ENCODE measurements around the gene BLID.

BLID gene, protein sequence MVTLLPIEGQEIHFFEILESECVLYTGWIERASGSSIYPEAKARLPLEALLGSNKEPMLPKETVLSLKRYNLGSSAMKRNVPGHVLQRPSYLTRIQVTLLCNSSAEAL

DNA sequence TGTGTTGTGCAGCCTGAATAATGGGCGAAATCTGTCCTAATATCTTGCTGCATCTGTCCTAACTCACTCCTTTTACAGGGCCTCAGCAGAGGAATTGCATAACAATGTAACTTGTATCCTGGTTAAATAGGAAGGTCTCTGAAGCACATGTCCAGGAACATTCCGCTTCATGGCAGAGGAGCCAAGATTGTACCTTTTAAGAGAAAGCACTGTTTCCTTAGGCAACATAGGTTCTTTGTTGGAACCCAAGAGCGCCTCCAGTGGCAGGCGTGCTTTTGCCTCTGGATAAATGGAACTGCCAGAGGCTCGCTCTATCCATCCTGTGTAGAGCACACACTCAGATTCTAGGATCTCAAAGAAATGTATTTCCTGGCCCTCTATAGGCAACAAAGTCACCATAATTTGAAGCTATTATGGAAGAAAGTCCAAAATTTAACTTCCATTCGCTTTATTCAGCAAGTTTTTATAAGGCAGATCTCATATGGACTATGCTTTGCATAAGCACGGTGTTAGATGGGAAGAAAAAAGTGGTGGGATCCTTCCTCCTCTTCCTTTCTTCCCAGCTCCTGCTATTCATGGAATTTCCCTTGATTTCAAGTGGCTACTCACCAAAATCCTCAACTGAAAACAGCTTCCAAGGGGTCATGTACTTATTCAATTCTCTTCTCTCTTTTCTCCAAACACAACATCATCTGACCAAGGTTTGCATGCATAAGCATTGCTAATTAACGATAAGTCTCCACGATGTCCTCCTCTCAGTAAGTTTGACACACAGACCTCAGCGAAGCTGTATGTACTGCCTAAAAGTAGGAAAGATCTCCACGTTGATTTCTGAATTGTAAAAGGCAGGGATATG lies at the start of gene BLID:
Gene BLID (minus strand): TSS at position 692 of the 856 bp plus-strand sequence. CDS start 293 bp downstream, at position 399.
- no peak for DNase-seq

DNA sequence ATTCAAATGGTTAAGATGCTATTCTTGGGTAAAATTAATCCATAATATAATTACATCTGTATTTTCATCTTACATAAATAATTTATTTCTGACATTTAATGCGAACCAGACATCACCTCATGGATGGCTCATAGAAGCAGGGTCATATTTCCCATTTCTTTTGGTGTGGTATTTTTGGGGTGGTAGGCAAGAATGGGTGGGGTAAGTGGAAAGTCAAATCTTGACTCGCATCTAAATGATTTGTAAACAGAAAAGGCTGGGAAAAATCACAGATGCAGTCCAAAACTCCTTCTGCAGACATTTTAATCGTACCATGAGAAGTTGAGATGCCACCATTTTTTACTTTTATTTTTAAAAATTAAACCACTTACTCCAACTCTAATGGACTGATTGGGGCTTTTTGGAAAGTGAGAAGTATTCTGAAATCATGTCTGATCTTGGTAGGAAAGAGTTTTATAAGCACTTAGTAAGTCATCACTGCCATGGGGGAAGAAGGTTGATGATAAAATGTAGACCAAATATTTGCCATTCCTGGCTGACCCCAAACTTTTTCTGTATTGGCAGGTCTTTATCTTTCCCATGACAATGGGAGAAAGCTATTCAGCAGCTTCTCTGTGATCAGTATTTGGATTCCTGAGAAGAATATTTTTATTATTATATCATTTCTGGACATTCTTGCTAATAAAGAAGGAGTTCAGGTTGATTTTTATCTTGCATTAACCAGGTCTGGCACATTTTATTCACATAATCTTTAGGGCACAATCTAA lies 47.2 kb upstream of the BLID start:
- no peak for DNase-seq

DNA sequence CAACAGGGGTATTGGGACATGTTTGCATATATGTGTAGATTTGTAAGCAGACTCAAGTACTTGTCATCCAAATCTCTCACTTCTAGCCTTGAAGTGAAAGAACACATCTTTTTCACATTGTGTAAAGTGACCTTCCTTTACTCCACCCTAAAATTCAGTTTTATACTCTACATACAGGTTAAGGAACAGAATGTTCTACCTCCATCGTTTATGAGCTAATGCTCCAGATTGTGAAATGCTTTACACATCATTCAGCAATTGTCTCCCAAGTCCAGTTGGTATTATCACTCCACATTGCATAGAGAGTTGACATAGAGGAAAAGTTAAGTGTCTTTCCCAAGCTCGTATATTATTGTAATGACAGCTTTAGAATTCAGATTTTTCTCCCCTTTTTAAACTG lies 46.1 kb upstream of the BLID start:
- DNase-seq: no peak

DNA sequence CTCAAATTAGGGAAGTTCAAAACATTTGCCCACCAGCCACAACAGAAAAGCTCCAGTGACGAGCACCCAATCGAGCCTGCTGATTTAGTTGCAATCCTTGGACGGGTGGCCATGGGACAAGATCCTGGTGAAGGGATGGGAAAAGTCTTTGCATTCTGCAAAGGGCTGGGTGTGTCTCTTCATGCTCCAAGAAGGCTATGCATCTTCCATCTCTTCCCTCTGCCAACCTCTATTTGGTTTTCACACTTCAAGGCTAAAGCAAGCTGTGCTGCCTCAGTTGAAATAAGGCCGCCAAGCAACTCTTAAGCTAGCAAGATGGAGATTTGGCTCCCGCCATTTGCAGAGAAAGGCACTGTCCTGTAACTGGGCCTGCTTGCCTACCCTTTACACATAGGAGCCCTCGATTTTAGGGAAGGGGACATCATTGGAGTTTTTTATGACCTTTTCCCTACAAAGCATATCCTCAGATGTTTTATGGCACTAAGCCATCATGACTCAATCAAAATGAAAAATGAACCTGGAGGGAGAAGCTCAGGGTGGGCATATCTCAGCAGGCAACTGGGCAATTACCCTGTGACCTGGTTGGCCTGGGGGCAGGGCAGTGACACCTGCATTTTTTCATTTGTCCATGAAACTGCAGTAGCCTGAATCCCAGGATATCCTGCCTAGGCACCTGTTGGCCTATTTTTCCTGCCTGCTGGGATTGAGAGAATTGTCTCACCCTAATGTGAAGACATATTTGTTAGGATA lies 45.0 kb upstream of the BLID start:
- DNase-seq: no peak

DNA sequence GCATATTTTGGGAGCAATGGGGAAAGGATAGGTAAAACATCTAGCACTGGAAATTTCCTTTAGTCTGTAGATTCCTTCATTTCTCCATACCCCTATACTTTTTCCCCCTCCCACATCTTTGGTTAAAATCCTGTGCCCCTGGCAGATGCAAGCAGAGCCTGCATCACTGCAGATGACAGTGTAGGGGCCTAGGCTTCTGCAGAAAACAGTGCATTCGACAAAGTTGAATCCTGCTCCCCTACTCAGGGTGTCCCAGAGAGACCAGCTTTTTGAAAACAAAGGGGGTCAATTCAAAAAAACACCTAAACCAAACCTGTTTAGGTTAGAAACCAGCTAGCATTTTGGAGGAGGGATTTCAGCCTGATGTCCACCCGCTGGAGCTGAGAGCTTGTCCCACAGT lies 43.8 kb upstream of the BLID start:
- DNase-seq: no peak

DNA sequence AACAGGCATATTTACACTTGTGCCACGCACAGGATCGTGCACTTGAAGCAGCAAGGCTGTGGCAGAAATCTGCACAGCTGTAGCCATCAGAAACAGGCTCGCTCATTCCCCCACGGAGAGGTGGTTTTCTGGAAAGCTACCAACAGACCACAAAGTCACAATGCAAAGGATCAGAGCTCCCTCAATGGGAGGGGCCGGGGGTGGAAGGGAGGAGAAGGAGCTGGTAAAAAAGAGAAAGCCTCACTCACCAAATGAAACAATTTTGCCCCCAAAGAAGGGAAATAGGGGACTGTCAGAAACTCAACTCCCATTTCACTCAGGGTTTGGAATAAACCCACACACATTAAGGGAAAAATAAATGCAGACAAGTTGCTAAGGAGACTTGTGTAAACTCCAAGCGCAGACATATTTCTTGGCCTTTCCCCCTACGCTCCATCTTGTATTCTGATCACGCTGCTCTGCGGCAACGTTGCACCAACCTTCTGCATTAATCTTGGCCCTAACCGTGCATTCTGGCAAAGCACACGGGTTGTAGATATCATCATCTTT lies 43.2 kb upstream of the BLID start:
- DNase-seq: no peak

DNA sequence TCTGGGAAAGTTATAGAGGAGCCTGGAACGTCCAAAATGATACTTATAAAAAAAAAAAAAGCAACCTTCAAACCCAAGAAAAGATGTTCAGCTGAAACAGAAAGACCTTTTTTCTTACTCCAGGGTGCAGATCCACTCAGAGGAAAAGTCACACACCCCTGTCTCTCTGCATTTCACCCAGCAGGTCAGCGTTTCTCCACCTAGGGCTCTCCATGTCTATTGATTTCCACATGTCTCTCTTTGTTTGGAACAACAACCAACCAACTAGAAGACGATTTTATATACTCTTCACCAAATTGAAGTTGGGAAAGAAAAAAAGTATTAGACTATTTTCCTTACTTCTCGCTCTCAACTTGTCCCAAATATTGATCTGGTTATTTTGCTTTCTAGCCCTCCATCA lies 42.2 kb upstream of the BLID start:
- DNase-seq: no peak

DNA sequence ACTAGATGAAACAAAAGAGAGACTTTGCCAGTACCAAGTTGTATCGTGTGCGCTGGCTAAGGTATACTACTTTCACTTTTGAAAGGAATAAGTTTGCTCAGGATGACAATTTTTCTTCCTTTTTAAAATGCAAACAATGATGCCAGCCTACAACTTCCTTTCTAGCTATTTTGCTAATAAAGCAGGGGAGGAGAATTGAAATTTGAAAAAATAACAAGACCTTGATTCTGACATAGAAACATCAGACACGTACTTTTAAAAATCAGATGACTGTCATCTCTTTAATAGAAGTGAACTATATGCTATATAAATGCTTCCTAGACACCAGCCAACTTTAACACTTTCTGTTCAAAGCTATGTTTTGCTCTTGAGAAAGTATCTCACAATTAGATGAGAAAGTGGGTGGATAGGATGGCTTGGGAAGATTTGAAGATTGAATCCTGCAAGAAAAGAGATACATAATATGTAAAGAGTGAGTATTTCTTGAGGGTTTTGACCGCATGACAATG lies 41.7 kb upstream of the BLID start:
- no peak for DNase-seq

DNA sequence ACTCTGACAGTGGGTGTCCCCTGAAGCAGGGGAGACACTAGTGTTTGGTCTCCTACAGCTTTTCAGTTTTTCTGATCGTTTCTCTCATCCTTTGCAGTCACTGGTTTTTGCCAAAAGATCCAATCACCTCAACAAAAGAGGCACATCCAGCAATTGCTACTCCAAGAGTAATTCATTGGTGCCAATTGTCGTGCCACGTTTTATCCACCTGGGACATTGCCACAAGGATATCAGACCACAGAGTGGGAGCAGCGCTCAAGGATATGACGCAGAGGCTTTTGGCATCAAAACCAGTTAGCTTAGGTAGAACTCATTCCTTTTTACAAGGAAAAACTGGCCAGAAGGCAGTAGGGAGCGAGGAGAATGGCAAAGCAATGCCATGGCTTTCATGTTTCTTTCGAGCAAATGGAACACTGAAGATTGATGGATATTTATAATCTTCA lies 40.9 kb upstream of the BLID start:
- no peak for DNase-seq

DNA sequence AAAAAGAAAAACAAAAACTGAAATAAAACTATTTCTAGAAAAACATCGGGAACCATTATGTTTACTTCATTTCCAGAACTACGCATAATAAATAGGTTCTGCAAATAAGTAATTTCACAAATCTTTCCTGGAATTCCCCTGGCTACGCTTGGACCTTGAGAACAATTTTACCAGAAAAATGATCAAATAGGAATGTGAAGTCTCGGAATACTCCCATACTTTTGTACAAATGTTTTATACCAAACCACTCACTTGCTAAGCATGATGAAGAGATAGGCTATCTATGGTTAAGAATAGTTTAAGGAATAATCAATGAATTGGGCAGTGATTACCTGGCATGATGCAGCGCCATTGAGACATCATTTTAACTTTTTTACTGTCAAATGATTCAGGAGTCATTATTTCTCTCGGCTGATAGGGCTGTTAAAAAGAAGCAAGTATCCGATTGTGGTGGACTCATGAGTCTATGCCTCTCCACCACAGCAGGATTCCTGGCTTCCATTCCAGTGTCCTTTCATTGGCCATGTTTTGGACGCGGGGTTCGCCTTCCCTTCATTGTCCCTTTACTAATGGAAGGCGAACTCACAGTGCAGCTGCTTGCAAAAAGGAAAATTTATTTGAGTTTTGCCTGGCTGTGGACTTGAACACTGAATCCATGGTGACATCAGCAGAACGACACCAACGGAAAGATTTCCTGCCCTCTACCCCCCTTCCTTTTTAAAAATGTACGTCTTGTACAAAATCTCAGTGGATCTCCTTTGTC lies 39.9 kb upstream of the BLID start:
- DNase-seq: no peak

DNA sequence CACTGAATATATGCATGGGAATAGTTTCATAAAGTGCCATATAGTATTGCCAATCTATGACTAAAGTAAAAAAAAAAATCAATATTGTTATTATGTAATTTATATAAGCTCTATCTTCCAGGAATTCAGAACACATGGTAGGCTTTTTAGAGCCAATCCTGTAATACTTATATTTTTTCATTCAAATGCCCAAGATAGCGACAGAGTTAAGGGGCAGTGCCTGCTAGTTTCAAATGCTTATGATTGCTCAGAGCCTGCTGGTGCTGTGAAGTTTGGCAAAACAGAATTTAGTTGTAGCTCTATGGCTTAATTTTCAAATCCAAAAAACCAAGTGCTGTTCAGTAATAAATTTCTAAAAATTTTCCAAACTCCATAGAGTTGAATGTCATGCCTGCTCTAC lies 39.0 kb upstream of the BLID start:
- no peak for DNase-seq

DNA sequence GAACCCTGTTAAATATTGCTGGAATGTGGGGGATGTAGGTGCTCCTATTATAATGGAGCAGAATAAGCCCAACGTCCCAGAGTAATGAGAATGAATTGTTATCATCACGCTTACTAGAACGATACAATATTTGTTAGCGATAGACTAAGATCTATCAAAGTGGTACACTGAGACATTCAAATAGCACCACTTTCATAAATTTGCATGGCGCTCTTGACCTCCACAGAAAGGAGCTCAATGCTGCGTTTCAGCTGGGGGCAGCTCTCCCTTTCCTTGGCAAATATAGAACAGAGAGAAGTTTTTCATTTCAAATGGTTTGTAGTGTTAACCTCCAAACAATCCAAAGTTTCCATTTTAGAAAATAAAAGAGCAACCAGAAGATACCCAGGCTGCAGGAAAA lies 38.2 kb upstream of the BLID start:
- no peak for DNase-seq

DNA sequence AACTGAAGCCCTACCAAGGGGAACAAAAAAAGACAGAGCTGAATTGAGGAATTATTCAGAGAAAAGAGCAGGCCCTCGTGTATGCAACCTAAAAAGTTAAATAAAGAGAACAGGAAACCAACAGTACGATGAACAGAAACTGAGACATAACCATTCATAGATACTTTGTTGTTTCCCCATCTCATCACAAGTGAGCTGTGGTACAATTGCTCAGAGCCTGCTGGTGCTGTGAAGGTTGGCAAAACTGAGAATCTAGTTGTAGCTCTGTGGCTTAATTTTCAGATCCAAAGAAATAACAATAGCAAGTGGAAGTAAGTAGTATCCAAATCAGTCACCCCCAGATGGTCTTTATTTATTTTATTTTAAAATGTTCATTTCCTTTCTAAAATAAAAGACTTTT lies 37.7 kb upstream of the BLID start:
- DNase-seq: no peak

DNA sequence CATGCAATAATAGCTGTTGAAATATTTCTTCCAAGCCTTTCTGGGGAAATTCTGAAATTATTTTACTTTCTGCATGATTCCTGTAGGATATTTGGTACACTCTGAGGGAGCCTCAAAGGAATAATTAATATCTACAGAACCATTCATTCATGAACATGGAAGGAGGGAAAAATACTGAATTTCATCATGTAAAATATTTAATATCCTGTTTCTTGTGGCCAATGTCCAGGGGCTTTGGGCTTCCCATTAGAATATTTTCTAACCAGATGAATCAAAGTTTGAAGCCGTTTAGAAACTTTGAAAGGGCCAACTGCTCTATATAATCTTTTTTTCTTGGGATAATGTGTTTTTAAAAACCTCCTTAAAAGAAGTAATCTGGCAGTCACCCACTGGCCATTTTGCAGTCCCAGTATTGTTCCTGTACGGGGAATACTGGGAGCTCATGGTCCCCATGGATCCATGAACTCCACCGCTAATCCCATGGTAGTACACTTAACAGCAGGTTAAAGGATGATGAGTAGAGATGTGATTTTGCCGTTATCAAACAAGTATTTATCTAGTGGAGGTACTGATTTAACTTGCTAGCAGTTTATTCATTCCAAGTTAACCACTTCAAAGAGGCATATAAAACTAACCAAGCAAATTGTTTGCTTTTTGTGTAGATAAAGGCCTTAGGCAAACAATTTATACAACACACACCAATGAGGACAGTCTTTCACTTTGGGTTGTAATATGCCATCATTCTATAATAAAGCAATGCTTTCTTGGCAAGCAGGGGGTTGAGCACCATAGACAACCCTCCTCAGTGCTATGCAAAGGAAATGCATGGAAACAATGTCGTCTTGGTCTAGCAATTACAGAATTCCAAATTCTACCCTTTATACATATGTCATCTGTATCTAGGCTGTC lies 34.5 kb upstream of the BLID start:
- DNase-seq: no peak

DNA sequence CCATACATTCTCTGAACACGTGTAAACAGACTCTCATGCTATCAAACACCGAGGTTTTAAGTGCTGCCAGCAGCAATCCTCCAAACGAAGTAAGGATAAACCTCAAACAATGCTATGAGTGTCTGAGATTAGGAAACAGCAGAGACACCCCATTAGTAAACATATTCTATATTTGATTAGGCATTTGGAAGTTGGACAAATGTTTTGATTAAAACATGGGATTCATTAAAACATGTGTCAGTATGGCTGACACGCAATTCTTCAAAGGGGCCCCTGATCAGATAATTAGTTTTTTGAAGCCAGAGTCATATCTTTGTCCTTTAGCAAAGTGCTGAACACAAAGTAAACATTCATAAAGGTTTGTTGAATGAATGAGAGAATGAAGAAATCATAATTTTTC lies 33.2 kb upstream of the BLID start:
- DNase-seq: no peak

DNA sequence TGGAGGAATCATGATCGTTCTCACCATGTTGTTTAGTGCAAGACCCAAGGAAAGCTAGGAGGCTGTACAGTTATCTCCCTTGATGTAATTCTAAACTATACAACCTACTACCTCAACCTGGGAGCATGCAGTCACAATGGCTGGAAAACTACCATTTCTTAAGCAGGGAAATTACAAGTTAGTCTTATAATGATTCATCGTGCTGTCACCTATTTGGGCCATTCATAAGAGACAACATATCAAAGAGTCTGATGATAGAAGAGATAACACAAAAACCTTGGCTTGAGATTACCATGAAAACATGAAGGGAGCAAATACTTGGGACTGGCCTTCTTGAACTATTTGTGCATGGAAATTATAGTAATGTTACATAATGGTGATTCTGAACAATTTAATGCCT lies 30.5 kb upstream of the BLID start:
- no peak for DNase-seq

DNA sequence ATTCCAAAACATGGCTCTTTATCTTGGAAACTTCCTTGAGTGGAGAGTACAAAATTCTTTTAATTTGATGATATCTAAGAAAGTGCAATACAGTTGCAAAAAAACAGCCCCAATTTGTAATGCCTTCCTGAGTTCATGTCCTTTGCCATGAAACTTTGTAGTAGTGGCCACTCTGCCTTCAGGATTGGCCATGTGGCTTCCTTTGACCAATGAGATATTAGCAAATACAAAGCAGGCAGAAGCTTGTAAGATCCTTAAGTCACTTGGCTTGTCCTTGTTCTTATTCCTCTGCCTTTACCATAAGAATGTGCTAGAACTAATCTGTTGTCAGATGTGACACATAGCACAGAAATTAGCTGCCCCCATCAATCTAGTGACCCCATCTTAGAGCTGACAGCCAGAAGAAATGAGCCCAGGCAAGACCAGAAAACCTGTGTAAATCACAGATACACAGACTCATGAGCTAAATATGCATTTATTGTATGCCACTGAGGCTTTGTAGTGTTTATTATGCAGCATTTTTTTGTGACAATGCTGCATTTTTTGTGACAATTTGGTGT lies 29.8 kb upstream of the BLID start:
- no peak for DNase-seq

DNA sequence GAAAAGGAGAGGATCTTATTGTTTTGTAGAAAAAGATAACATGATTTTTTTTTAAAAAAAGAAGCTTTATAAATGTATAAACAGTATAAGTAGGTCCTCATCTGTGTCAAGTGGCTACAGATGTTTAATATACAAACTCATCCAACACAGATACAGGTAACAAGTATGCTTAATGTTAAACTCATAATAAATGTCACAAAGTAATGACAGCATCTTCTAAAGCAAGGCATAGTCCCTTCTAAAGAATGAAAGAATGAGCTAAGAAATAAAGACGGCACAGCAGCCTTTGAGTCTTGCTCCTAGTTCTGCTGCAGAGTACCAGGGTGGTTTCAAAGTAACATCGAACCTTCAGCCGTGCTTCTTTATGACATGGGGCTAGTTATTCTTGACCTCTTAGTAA lies 28.7 kb upstream of the BLID start:
- no peak for DNase-seq

DNA sequence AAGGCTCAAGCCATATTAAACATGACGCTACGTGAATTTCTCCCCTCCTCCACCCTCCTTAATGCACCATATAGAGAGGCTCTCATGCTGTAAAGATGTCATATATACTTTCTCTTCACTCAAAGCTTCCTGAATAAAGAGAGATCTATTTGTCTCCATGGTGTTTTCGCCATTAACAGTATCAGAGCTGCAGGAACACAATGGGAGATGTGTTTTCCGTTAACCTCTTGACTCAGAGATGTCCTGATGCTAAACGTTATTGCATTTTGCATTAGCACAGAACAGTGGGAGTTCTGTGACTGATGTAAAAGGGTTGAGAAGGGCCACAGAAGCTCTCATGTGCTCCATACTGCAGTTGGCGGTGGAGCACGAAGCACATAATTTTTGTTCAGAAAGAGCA lies 25.7 kb upstream of the BLID start:
- DNase-seq: no peak

DNA sequence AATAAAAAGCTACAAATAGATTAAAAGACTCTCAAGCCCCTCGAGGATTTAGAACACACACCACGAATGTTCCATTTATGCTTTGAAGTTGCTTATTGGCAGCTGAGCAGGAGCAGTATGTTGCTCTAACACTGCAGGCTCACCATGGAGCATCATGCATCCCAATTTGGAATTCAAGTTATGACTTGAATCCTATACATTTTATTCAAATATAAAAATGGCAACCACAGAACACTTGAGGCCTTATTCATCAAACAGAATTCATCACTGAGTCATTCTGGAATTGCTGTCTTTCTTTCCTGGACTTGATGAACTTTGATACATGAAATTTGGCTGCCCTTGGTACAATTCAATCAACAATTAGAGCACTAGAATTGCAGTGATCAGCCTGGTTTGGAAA lies 24.5 kb upstream of the BLID start:
- DNase-seq: no peak

DNA sequence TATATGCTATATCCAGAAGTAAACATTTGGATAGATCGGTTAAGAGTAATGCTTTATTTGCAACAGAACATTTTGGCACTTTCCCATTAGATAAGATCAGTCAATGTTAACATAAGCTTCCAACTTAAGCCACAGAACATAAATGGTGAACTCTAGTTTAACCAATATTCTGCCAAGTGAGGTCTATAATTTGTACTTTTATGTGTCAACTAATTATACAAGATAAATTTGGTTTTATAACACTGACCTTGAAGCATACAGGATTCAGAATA lies 23.5 kb upstream of the BLID start:
- no peak for DNase-seq

Data from SHP77 treated with DMSO at 0.1 percent for 48 hours (cell line).